GM12864 (cell line): ENCODE data around the gene PLAC9.
"Not testable (repeated sequence)": the region's sequence is repeated elsewhere in the genome, so short reads cannot be mapped to it uniquely, and the experiment has no call there.

Experiments
- DNase-seq: peaks from one replicate; pipeline ENCODE4 v3.0.0-alpha.2; 2011; ENCODE audit warnings: low read depth
- H3K4me3 ChIP-seq: 2 replicates; pipeline ENCODE4 v1.5.1; 2011; ENCODE audit warnings: mild to moderate bottlenecking, low read depth, low read length, control low read depth
- CTCF ChIP-seq: IDR thresholded peaks from 2 replicates; pipeline ENCODE4 v1.5.1; 2011; ENCODE audit warnings: low read depth, mild to moderate bottlenecking, moderate library complexity, low read length, control low read depth, inconsistent platforms; ENCODE audit errors: missing control alignments

PLAC9 gene

GRCh38 chr10:80132299-80133139, at the start of gene PLAC9:
TSS of gene PLAC9 (plus strand) at chr10:80132730. CDS start at chr10:80132763, 33 bp downstream.
- no peak for DNase-seq
- H3K4me3 ChIP-seq = no peak within 1 kb of the TSS
- TF ChIP-seq CTCF = no peak

DNA sequence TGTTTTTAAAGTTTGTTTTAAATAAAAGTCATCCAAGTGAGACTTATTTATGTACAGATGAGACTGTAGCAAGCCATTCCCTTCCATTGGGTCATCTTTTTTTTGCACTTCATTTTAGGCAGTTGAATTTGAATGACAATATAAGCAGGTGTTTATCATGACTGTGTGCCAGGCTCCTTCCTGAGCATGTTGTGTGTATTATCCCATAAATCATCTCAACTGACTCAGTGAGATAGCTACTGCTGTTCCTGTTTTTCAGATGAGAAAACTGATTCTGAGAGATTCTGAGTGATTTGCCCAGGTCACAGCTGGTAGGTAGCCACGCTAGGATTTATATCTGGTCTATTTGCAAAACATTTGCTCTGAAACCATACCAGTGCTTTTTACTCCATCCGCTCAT, 42.4 kb upstream of the PLAC9 start:
- no peak for TF ChIP-seq CTCF
- H3K4me3 ChIP-seq = no peak overlapping the region
- no peak for DNase-seq

GRCh38 chr10:80094231-80094630, 38.3 kb upstream of the PLAC9 start:
- no peak for TF ChIP-seq CTCF
- no peak overlapping the region for H3K4me3 ChIP-seq

GRCh38 chr10:80098272-80098671, 34.3 kb upstream of the PLAC9 start:
- DNase-seq, H3K4me3 ChIP-seq: not testable (repeated sequence)

More at GRCh38 chr10:80094231-80094630, 38.3 kb upstream of the PLAC9 start:
- no peak for DNase-seq

GRCh38 chr10:80099295-80099694, 33.2 kb upstream of the PLAC9 start:
- DNase-seq, H3K4me3 ChIP-seq: not testable (repeated sequence)

DNA sequence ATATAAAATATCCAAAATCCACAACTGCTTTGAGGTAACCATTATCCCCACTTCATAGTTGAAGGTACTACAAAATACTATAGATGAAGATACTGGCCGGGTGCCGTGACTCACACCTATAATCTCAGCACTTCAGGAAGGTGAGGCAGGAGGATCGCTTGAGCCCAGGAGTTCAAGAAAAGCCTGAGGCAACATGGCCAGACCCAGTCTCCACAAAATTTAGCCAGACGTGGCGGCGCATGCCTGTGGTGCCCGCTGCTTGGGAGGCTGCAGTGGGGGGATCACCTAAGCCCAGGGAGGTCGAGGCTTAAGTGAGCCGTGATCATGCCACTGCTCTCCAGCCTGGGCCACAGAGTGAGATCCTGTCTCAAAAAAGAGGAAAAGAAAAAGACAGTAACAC, 32.4 kb upstream of the PLAC9 start:
- no peak for TF ChIP-seq CTCF
- no peak for DNase-seq
- H3K4me3 ChIP-seq = no peak overlapping the region

- no peak for DNase-seq
- H3K4me3 ChIP-seq = no peak overlapping the region
Measured at GRCh38 chr10:80100861-80101695, 31.5 kb upstream of the PLAC9 start.

More at GRCh38 chr10:80100861-80101695, 31.5 kb upstream of the PLAC9 start:
- TF ChIP-seq CTCF = no peak
